Measurements from ENCODE around the gene PRKCG.

PRKCG gene

DNA sequence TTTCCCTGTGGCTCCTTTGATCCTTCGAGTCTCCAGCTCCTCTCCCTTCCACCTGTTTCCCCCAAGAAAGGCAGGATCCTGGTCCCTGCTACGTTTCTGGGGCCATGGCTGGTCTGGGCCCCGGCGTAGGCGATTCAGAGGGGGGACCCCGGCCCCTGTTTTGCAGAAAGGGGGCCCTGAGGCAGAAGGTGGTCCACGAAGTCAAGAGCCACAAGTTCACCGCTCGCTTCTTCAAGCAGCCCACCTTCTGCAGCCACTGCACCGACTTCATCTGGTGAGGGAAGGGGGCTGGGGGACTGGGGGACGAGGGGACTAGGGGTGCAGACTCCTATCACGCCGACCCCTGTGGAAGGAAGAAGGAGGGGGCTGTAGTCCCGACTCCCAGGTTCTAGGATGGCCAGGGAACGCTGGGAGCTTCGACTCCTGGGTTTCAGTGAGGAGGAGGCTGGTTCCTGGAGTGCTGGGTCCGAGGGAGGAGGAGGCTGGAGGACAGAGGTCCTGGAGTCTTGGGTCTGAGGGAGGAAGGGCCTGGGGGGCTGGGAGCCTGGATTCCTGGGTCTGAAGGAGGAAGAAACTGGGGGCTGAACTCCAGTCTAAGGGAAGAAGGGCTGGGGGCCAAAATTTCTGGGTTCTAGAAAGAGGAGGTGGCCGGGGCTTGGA is 524 bp downstream of the PRKCG start:
- Histone ChIP-seq H3K79me2 (ENCODE audit: insufficient read depth, low read length) (no peaks in the 10 kb centered on the region), H2AFZ (ENCODE audit: low read depth, low read length, severe bottlenecking) (no peak overlapping the region), H3K9me2 (replicated peaks; ENCODE audit: insufficient read depth, low read length) (no peaks in the 10 kb centered on the region), H3K9ac (ENCODE audit: low read length) (no peak overlapping the region), H3K36me3 (ENCODE audit: low read length) (no peaks in the 10 kb centered on the region), H3K27ac (ENCODE audit: low read depth, low read length) (no peak overlapping the region), H3K27me3 (ENCODE audit: low read length) (no peaks in the 10 kb centered on the region), H4K20me1 (ENCODE audit: low read depth, low read length) (no peaks in the 10 kb centered on the region), H3K4me3 (ENCODE audit: insufficient read depth, low read length, poor library complexity, severe bottlenecking) (no peak overlapping the region), H3K9me3 (ENCODE audit: insufficient read depth, low read length) (no peaks in the 10 kb centered on the region), H3K4me2 (ENCODE audit: low read depth, low read length, poor library complexity, severe bottlenecking) (no peak overlapping the region), H3F3A (ENCODE audit: insufficient read depth) (no peaks in the 10 kb centered on the region)
- TF ChIP-seq, protein P1, sequence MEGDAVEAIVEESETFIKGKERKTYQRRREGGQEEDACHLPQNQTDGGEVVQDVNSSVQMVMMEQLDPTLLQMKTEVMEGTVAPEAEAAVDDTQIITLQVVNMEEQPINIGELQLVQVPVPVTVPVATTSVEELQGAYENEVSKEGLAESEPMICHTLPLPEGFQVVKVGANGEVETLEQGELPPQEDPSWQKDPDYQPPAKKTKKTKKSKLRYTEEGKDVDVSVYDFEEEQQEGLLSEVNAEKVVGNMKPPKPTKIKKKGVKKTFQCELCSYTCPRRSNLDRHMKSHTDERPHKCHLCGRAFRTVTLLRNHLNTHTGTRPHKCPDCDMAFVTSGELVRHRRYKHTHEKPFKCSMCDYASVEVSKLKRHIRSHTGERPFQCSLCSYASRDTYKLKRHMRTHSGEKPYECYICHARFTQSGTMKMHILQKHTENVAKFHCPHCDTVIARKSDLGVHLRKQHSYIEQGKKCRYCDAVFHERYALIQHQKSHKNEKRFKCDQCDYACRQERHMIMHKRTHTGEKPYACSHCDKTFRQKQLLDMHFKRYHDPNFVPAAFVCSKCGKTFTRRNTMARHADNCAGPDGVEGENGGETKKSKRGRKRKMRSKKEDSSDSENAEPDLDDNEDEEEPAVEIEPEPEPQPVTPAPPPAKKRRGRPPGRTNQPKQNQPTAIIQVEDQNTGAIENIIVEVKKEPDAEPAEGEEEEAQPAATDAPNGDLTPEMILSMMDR (IDR thresholded peaks at IDR 0.05; ENCODE audit: insufficient read depth, low read length, poor library complexity, severe bottlenecking) = no peak
- TF ChIP-seq EZH2phosphoT487 (conservative IDR thresholded peaks at IDR 0.05; ENCODE audit: low read length) = no peak

DNA sequence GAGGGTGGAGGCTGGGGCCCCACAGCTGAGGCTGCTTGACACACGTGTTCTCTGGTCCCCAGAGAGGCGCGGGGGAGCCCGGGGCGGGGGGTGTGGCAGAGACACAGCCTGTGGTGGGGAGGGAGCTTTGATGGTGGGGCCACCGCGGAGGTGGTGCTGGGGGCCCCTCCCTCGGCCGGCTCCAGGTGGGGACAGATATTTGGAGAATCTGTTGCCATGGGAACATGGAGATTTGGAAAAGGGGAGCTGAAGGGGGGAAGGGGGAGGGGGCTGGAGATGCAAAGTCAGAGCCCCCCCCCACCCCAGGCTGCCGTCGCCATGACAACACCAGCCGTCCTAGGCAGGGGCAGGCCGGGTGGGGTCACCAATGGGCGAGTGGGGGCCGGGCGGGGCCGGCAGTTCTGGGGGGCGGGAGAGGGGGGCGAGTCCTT is 1.2 kb downstream of the PRKCG start:
- no peak overlapping the region for H3K4me3 ChIP-seq (ENCODE audit: insufficient read depth, low read length, poor library complexity, severe bottlenecking)
- H3K9me2 ChIP-seq (replicated peaks; ENCODE audit: insufficient read depth, low read length) = no peaks in the 10 kb centered on the region
- H3K9ac ChIP-seq (ENCODE audit: low read length) = no peak overlapping the region
- H3K9me3 ChIP-seq (ENCODE audit: insufficient read depth, low read length) = no peaks in the 10 kb centered on the region
- no peaks in the 10 kb centered on the region for H3K27me3 ChIP-seq (ENCODE audit: low read length)
- H3F3A ChIP-seq (ENCODE audit: insufficient read depth) = no peaks in the 10 kb centered on the region
- no peak overlapping the region for H2AFZ ChIP-seq (ENCODE audit: low read depth, low read length, severe bottlenecking)
- no peaks in the 10 kb centered on the region for H3K36me3 ChIP-seq (ENCODE audit: low read length)
- no peaks in the 10 kb centered on the region for H4K20me1 ChIP-seq (ENCODE audit: low read depth, low read length)
- no peak overlapping the region for H3K4me2 ChIP-seq (ENCODE audit: low read depth, low read length, poor library complexity, severe bottlenecking)
- TF ChIP-seq EZH2phosphoT487 (conservative IDR thresholded peaks at IDR 0.05; ENCODE audit: low read length) = no peak
- TF ChIP-seq, protein P1 (IDR thresholded peaks at IDR 0.05; ENCODE audit: insufficient read depth, low read length, poor library complexity, severe bottlenecking) = no peak
- H3K79me2 ChIP-seq (ENCODE audit: insufficient read depth, low read length) = no peaks in the 10 kb centered on the region
- H3K27ac ChIP-seq (ENCODE audit: low read depth, low read length) = no peak overlapping the region

DNA sequence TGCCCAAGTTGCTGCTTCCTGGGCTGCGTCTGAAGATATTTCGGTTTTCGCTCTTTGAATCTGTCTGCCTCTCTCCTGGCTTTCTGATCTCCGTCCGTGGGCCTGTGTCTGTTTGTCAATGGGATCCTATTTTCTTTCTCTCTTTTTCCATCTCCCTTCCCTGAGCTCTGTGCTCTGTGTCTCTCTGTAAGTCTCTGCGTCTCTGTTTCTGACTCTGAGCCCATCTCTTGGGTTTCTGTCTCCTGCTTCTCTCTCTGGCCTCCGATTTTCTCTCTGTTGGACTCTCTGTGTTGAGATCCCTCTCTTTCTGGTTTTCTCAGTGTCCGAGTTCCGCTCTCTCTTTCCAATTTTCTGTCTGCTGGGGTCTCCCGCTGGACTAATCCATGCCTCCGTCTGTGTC is 1.7 kb downstream of the PRKCG start:
- H3K27me3 ChIP-seq (ENCODE audit: low read length) = no peaks in the 10 kb centered on the region
- no peak overlapping the region for H3K4me2 ChIP-seq (ENCODE audit: low read depth, low read length, poor library complexity, severe bottlenecking)
- no peaks in the 10 kb centered on the region for H3K36me3 ChIP-seq (ENCODE audit: low read length)
- H3K9me2 ChIP-seq (replicated peaks; ENCODE audit: insufficient read depth, low read length) = no peaks in the 10 kb centered on the region
- H3K9me3 ChIP-seq (ENCODE audit: insufficient read depth, low read length) = no peaks in the 10 kb centered on the region
- no peak overlapping the region for H2AFZ ChIP-seq (ENCODE audit: low read depth, low read length, severe bottlenecking)
- H3K79me2 ChIP-seq (ENCODE audit: insufficient read depth, low read length) = no peaks in the 10 kb centered on the region
- no peak overlapping the region for H3K9ac ChIP-seq (ENCODE audit: low read length)
- no peak for TF ChIP-seq EZH2phosphoT487 (conservative IDR thresholded peaks at IDR 0.05; ENCODE audit: low read length)
- TF ChIP-seq, protein P1 (IDR thresholded peaks at IDR 0.05; ENCODE audit: insufficient read depth, low read length, poor library complexity, severe bottlenecking) = no peak
- H4K20me1 ChIP-seq (ENCODE audit: low read depth, low read length) = no peaks in the 10 kb centered on the region
- H3K4me3 ChIP-seq (ENCODE audit: insufficient read depth, low read length, poor library complexity, severe bottlenecking) = no peak overlapping the region
- no peak overlapping the region for H3K27ac ChIP-seq (ENCODE audit: low read depth, low read length)
- H3F3A ChIP-seq (ENCODE audit: insufficient read depth) = no peaks in the 10 kb centered on the region
